NOMO-1 treated with DMSO at 0.1 percent for 48 hours (cell line): ENCODE measurements around the gene DCDC2B.
A peak's percentile ranks its signal among the peaks of the same experiment; 100 is the strongest.

Experiments used
- DNase-seq: peaks from one replicate; lab custom pipeline; 2025; ENCODE audit not compliant: unreplicated experiment; lab: John Stamatoyannopoulos, UW

DCDC2B gene

DNA sequence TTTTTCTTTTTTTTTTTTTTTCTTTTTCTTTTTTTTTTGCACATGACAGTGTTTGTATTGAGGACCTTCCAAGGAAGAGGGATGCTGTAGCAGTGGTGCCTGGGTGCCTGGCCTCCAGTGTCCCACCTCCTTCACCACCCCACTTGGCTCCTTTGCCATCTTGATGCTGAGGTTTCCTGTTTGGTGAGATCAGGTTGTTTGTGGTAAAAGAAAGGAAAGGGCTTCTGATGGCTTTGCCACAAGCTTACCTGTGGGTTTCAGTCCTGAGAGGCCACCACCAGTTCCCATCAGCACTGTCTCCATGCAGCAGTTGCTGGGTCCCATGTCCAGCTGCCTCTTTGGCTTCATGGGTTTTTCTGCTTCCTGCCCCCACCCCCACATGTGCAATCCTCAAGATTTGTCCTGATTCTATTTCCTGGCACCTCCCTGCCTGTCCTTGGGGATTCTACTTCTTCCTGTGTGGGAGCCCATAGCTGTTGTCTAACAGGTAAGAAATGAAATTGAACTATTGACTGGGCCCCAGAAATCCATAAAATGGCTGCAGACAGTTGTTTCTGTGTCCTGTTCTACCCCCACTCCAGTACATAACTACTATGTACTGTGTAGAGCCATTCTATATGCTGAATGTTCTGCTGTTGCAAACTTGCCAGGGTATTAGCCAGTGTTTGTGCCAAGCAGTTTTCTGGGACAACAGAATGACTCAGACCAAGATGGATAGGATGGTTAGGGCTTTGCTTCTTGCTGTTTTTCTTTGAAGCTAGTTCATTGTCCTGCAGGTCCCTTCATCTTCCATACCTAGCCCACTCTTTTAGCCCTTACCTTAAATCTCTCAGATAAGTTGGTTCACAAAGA lies 12.7 kb upstream of the DCDC2B start:
- DNase-seq = no peak

DNA sequence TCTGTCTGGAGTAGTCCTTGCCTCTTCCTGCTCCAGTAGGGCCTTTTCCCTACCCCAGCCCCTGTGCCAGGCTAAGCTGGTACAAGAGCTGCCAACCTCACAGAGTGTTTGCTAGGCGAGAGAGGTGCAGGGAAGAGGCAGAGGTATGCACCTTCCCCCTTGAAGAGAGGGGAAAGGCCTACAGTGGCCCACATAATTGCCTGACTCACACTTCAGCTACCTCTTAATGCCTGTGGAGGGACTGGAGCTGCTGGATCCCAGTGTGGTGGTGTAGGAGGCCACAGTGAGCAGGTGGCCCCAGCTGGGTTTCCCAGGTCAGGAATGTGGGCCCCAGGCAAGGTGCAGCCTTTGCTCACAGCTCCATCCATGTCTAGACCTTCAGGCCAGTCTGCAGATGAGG lies 11.8 kb upstream of the DCDC2B start:
- no peak for DNase-seq

DNA sequence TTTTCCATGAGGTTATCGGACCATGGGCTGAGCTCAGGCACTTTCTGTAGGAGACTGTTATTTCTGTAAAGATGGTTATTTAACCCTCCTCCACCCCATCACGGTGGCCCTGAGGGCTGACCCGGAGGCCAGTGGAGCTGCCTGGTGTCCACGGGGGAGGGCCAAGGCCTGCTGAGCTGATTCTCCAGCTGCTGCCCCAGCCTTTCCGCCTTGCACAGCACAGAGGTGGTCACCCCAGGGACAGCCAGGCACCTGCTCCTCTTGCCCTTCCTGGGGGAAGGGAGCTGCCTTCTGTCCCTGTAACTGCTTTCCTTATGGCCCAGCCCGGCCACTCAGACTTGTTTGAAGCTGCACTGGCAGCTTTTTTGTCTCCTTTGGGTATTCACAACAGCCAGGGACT lies 11.1 kb upstream of the DCDC2B start:
- DNase-seq = no peak

DNA sequence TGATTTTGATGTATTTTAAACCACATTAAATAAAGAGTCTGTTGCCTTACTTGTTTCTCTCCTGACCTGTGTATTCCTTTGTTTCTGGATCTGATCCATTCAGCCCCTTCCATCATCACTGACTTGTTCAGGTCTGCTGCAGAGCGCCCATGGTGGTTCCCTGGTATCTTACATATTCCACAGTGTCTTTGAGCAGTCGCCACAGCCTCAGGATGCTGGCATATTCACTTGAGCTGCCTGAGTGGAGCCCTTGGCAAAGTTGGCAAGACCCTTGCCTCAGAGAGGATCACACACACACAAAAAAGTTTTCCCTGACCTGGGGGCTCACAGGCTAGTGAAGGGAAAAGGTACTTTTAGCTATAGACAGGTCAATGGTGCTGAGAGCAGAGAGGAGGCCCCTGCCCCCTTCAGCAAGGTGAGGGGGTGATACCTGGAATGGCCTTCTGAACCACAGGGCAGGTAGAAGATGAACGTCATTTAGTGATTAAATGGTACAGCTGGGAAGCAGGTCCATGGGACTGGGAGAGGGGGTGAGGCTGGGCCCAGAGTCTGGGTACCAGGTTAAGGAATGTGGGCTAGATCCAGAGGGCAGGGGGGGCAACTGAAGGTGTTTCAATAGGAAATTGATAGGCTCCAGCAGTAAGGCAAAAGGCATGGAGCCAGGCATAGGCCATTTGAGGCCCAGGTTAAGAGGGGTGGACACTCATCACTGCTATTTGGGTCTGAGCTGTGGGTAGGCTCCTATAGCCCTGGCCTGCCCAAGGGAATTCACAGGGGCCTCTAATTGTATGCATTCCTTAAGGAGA lies 10.4 kb upstream of the DCDC2B start:
- DNase-seq = no peak

DNA sequence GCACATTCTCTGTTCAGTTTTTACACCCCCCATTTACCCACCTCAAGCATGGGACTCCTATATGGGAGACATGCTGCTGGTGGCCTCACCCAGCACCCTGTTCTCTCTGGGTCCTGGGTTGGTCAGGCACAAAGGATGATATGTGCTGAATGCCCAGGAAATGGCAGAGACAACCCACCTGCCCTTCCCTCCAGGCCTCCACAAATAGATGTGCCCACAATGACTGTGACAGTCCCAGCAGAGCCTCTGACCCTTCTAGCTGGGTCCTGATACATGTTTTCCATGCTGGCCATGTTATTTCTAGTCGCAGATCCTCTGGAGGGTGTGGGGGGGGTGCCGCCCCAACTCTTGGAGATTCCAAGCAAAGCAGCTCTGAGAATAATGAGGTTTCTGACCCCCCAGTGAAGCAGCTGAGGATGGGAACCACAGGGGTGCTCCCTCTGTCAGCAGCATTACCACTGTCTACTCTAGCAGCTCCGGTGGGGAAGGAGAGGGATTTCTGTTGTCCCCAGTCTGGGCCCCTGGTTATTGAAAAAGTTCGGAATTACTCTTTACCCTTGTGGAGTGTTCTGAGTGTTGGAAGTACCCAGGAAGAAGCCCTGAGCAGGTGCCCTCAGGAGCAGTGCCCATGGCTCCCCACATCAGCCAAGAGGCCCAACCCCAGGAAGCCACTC lies 9.7 kb upstream of the DCDC2B start:
- no peak for DNase-seq

DNA sequence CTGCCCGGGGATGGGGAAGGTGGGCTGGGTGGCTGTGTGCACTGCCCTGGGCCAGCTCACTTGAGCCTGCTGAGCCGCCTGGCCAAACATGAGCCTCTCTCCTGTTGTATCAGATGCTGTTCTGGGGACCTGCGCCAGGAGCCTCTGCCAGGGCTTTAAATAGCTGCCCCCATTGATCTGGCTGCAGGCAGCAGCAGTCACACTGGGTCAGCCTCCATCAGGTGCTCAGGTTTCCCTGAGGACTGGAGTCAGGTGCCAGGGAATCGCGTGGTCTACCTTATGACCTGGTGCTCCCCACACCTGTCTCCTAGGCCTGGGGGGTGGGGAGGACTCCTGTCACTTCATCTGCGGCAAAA lies 9.2 kb upstream of the DCDC2B start:
- DNase-seq = no peak

DNA sequence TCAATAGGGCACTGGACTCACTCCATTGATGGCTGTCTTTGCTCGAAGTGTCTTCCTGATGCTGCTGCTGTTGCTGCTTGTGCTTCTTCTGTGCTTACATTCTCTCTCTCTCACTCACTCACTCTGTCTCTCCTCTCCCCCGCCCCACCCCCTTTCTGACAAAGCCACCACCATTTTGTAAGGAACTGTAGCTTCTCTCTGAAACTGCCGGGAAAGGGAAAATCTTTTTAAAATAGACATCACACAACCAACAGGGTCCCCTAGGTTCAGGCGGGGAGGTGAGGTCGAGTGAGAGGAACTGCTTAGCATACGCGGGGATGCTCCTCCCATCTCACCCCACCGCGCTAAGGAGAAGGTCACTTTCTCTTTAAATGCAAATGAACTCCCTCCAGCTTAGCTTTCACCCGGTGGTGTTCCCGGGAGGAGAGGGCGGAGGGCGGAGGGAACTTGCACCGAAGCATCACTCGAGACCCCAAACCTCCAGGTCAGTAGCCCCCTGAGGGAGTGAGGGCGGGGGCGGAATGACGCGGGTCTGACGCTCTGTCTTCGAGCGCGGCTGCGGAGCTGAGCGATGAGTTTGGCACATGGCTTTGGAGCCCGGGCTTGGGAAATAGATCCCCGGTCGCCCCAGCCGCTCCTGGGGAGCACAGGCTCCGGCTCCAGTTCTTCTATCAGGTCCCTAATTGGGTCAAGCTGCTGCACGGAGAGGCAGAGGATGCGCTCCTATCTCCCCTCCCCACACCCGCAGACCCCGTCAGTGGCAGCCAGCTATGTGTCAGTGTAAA lies 8.5 kb upstream of the DCDC2B start, which contains the start of gene CCDC28B:
Gene CCDC28B (plus strand): TSS at position 370 of the 785 bp plus-strand sequence. CDS start 1,341 bp downstream, outside the sequence.
- DNase-seq = peak; percentile 49

DNA sequence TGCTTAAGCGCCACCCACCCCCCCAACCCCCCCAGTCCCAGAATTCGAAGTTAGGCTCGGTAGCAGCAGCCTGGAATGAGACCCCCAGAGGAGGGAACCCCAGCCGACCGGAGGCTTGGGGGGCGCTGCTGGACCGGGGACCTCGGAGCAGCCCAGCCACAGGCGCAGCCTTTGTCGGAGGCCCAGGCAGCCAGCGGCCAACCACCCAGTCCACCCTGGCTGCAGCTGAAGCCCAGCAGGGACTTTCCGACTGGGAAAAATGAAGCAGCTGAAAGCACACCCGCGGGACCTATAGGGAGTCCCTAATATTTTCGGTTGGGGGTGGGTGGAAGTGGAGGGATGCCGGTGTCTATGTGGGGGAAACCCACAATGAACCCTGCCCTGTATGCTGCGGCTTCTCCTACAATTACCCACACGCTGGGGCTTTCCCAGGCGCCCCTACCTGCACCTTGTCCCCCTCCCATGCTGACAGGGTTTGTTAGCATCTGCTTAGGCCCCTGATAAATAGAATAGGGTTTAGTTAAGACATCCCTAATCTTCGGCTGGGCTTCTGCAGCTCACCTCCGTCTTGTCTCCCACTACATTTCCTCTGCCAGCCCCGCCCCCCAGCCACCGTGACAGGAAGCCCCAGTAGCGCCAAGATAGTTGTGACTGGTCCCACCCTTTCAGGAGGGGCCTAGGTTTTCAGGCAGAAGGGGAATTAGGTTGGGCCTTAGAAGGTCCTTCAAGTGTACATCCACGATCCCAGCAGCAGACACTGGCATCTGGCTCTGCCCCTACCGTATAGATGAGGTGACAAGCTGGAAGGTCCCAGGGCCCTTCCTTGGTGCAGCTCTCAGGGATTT lies 7.7 kb upstream of the DCDC2B start:
- DNase-seq = peak; percentile 63

DNA sequence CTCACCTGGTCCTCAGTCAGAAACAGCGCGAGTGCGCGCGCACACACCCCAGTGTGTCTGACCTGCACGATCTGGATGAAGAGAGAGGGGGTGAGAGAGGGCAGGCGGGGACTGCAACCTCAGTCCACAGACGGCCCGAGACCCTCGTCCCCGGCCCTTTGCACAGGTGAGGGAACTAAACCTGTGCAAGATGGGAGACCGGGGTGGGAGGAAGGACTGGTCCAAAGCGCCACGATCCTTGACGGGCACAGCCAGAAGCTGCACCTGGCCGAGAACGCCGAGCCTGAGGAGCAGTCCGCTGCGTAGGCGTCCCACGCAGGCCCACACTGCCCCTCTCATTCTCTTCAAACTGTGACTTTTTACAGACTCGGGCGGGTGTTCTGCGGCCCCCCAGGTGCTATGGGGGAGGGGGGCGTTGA lies 3.9 kb upstream of the DCDC2B start:
- no peak for DNase-seq

DNA sequence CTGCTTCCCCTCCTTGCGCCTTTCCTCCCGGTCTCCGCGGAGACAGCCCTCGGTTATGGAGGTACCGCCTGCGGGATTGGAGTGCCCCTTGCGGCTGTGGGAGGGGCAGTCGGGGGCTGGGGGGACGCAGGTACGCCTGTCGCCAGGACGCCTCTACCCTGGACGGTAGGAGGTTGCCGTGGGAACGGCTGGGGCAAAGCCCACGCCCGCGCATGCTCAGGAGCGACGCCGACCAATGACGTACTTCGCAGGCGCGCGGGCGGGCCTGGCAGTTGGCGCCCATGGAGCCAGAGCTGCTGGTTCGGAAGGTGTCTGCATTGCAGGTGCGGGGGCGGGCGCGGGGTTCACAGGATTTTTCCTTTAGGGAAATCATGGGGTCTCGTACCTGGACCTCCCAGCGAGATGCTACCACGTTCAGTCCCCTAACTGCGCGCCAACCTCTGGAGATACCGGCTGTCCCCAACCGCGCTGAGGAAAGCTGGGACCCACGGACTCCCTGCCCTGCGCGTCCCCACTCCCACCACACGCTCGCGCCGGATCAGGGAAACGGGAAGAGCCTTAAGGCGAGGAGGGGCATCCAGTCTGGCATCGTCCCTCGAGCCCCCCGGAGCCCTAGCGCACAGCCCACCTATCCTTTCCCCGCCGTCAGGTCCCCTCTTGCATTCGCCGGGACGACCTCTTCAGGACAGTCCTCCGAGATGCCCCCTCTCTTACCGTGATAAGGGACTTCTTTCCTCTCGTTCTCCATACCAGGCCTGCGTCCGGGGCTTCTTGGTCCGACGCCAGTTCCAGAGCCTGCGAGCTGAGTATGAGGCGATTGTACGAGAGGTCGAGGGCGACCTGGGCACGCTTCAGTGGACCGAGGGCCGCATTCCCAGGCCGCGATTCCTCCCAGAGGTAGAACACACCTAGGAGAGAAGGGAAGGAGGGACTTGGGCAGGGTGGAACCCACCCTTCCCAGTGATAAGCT lies 3.2 kb upstream of the DCDC2B start, which contains the start of gene IQCC:
Gene IQCC (plus strand): TSS at position 271 of the 970 bp plus-strand sequence. CDS start 11 bp downstream, at position 282.
- DNase-seq = peak; percentile 75

DNA sequence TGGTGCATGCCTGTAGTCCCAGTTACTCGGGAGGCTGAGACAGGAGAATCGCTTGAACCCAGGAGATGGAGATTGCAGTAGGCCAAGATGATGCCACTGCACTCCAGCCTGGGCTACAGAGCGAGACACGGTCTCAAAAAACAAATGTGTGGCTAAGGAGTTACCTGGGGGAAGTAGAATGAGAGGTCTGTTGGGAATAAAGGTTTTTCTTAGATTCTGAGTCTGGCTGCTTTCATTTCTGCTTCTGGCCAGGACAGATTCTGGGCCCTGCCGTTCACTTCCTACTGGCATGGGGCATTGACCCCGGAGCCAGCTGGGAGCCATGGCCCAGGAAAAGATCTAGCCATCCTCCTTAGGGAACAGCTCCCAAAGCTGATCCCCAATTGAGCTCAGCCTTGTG lies 420 bp upstream of the DCDC2B start:
- no peak for DNase-seq

DNA sequence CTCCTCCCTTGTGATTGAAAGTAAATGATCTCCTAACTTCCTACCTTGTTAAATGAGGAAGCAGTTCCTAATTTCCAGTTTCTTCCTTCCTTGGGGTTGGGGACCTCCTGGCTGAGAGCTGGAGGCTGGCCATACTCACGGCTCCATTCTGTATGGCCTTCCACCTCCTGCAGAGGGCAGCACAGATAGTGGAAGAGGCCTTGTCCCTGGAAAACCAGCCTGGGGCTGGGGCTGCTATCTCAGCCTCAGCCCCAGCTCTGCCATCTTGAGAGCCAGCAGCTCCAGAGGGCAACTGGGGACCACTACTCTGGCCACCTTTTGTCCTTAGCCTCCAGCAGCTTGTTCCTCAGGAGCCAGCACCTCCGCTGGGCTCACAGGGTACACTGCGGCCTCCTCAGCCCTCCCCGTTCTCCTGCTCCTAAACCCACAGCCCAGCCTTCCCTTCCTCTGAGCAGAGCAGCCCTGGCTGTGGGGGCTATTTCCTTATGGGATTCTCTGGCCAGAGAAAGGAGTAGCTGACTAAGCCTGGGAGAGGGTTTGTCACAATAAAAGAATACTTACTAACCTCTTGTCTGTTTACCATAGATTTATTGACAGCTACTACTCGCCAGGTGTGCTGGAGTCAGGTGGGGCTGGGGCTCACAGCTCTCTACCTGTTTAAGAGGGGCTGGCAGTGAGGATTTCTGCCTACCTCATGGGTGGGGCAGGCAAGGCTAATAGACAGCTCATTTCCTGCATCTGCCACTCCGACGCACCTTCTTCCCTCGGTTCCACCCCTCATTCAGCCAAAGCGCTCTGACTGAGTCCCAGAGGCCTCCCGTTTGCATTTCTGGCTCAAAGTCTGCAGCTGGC lies 7.0 kb downstream of the DCDC2B start:
- peak; percentile 50 for DNase-seq

DNA sequence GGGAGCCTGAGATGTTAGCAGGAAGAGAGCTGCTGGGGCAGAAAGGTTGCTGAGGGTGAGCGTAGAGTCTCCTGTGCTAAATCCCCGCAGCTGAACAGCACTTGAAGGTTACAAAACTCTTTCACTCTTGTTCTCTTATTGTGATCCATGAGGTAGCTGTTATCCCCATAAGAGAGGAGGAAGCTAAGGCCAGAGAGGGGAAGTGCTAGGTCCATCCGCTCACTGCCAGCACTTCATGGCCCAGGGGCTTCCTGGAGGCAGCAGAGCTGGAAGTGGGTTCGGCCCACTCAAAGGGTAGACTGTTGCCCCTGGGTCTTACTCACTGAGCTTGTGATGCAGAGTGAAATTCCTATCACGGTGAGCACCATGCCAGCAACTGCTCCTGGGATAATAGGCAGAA lies 7.7 kb downstream of the DCDC2B start:
- no peak for DNase-seq

DNA sequence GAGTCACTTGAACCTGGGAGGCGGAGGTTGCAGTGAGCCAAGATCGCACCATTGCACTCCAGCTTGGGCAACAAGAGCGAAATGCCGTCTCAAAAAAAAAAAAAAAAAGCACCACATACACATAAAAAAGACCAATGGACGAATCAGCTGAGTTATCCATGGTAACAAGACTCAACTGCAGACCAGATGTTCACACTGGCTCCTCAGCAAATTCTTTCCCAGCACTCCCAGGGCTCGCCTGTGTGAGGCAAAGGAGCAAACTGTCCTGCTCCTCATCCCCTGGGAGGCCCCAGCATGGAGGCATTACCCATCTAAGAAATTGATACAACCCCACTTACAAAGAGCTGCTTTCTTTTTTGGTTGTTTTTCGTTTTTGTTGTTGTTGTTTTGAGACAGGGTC lies 10.1 kb downstream of the DCDC2B start:
- no peak for DNase-seq

DNA sequence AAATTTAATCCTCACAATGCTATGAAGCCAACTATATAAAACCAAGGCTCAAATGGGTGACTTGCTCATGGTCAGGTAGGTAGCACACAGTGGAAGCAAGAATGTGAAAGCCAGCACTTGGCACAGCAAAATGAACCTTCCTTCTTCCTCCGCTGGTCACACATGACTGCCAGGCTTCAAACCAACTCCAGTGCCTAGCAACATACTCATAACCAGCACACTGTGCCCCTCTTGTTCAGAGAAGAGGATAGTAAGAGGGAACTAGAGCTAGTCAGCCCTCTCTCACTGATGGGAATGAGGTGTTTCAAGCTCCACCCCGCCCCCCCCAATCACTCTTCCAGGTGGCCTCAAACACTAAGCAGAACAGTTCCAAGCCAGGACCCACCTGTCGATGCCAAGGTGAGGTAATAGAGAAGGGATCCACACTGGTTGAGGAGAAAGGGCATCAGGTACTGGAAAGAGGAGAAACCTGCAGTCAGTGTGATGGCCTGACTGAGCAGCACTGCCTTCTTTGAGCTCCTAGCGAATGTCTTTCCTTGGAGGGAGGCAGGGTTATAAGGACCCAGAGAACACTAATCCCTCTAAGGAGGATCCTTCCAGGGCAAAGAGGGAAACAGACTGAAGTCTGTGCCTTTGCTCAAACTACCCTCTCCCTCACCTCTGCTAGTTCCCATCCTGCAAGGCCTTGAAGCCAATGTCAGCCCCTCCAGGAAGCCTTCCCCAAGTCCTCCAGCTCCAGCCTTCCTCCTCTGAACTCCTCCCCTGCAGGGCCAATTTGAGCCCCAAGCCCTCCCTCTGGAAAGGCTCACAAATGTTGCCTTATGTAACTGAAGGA lies 12.1 kb downstream of the DCDC2B start:
- no peak for DNase-seq

DNA sequence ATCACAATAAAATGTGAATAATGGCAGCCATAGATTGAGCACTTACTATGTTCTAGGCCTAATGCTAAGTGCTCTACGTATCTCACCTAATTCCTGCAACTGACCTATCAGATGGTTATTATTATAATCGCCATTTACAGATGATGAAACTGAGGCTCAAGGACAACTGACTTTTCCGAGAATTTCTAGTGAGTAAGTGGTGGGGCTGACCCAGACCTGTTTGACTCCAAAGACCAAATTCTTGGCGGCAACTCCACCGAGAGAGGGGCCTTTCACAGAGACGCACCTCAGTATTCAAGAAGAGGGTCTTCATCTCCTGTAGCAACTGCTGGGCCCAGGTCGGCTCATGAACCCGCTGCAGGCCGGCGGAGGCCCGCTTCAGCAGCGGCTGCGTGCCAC lies 12.7 kb downstream of the DCDC2B start:
- no peak for DNase-seq
